AG10803 (cell line): ENCODE results near the gene CD37.
"Not testable (repeated sequence)": the region's sequence is repeated elsewhere in the genome, so short reads cannot be mapped to it uniquely, and the experiment has no call there.

ENCODE experiments used
- DNase-seq: peaks from one replicate; pipeline ENCODE4 v3.0.0; 2010; ENCODE audit warnings: low read depth
- H3K4me3 ChIP-seq: 2 replicates; pipeline ENCODE4 v1.5.1; 2011; ENCODE audit warnings: mild to moderate bottlenecking, low read length, control low read depth
- CTCF ChIP-seq: conservative IDR thresholded peaks from 2 replicates; pipeline ENCODE4 v1.5.1; 2011; ENCODE audit warnings: mild to moderate bottlenecking, low read length, control low read depth, inconsistent platforms

The CD37 gene

GRCh38 chr19:49335071-49335783 is at the start of gene CD37:
Gene CD37, plus strand, starts transcription at chr19:49335406. Its CDS starts 135 bp downstream, at chr19:49335541.
- no peak for DNase-seq
- TF ChIP-seq CTCF, result no peak
- no peak within 1 kb of the TSS for H3K4me3 ChIP-seq

GRCh38 chr19:49287141-49287770 is 48.0 kb upstream of the CD37 start:
- H3K4me3 ChIP-seq, result no peak overlapping the region
- DNase-seq, result no peak
- no peak for TF ChIP-seq CTCF

- DNase-seq, H3K4me3 ChIP-seq: not testable (repeated sequence)
Observed at GRCh38 chr19:49288205-49288604, 47.0 kb upstream of the CD37 start.

- not testable (repeated sequence) for DNase-seq, H3K4me3 ChIP-seq
Observed at GRCh38 chr19:49289286-49289685, 45.9 kb upstream of the CD37 start.

- H3K4me3 ChIP-seq, result no peak overlapping the region
- no peak for TF ChIP-seq CTCF
- DNase-seq, result no peak
Observed at GRCh38 chr19:49290517-49290916, 44.7 kb upstream of the CD37 start.

GRCh38 chr19:49294401-49294800 is 40.8 kb upstream of the CD37 start:
- DNase-seq, result no peak
- TF ChIP-seq CTCF, result no peak
- H3K4me3 ChIP-seq, result no peak overlapping the region

- no peak for DNase-seq
- TF ChIP-seq CTCF, result no peak
- no peak overlapping the region for H3K4me3 ChIP-seq
Observed at GRCh38 chr19:49295208-49295880, 39.9 kb upstream of the CD37 start.

- DNase-seq, result peak; percentile 14
- TF ChIP-seq CTCF, result no peak
- no peak overlapping the region for H3K4me3 ChIP-seq
Observed at GRCh38 chr19:49297403-49297802, 37.8 kb upstream of the CD37 start.

GRCh38 chr19:49298653-49299052 is 36.6 kb upstream of the CD37 start:
- not testable (repeated sequence) for H3K4me3 ChIP-seq, DNase-seq
